SK-N-SH treated with all-trans-retinoic acid at 6 μM for 48 hours (cell line): ENCODE measurements around the gene HAP1.

Source experiments
- ARNTL ChIP-seq: fragments of 450-650 bp; formaldehyde crosslinking; IDR thresholded peaks from 2 replicates; pipeline ENCODE4 v1.5.0; 2020; ENCODE audit warnings: low read depth, mild to moderate bottlenecking, moderate library complexity, borderline replicate concordance
- RARB ChIP-seq: fragments of 250-450 bp; sonication (Bioruptor Pico); IDR thresholded peaks from 2 replicates; pipeline ENCODE4 v1.8.0; 2021; ENCODE audit warnings: mild to moderate bottlenecking, moderate library complexity
- TOX ChIP-seq: fragments of 250-450 bp; sonication (Bioruptor Pico); IDR thresholded peaks from 2 replicates; pipeline ENCODE4 v1.8.0; 2021; ENCODE audit warnings: mild to moderate bottlenecking, moderate library complexity, borderline replicate concordance
- ZC3H10 ChIP-seq: fragments of 250-450 bp; sonication (Bioruptor Pico); IDR thresholded peaks from 2 replicates; pipeline ENCODE4 v1.5.1; 2021; ENCODE audit warnings: mild to moderate bottlenecking, moderate library complexity
- ZFP3 ChIP-seq: fragments of 250-450 bp; sonication (Bioruptor Pico); IDR thresholded peaks from 2 replicates; pipeline ENCODE4 v1.5.0; 2020; ENCODE audit warnings: mild to moderate bottlenecking, moderate library complexity
- ZFP30 ChIP-seq: fragments of 450-650 bp; formaldehyde crosslinking; IDR thresholded peaks from 2 replicates; pipeline ENCODE4 v1.5.0; 2022; ENCODE audit warnings: mild to moderate bottlenecking, moderate library complexity
- ZNF565 ChIP-seq: fragments of 450-650 bp; formaldehyde crosslinking; conservative IDR thresholded peaks from 2 replicates; pipeline ENCODE4 v1.5.0; 2020; ENCODE audit warnings: low read depth, mild to moderate bottlenecking, moderate library complexity
- ZNF70 ChIP-seq: fragments of 450-650 bp; formaldehyde crosslinking; IDR thresholded peaks from 2 replicates; pipeline ENCODE4 v1.5.0; 2020; ENCODE audit warnings: mild to moderate bottlenecking, moderate library complexity
- TF ChIP-seq, protein P1 (sequence below): fragments of 250-450 bp; sonication (Bioruptor Pico); IDR thresholded peaks from 2 replicates; pipeline ENCODE4 v1.5.1; 2020; ENCODE audit warnings: low read depth, mild to moderate bottlenecking, moderate library complexity
- TF ChIP-seq, protein P2 (sequence below): fragments of 250-450 bp; sonication (Bioruptor Pico); IDR thresholded peaks from 2 replicates; pipeline ENCODE4 v1.8.0; 2020; ENCODE audit warnings: mild to moderate bottlenecking, moderate library complexity, borderline replicate concordance
- TF ChIP-seq, protein P3 (sequence below): fragments of 250-450 bp; sonication (Bioruptor Pico); IDR thresholded peaks from 2 replicates; pipeline ENCODE4 v1.5.1; 2021; ENCODE audit warnings: mild to moderate bottlenecking, moderate library complexity
- TF ChIP-seq, protein P4 (sequence below): fragments of 250-450 bp; sonication (Bioruptor Pico); IDR thresholded peaks from 2 replicates; pipeline ENCODE4 v1.5.0; 2020; ENCODE audit warnings: mild to moderate bottlenecking, moderate library complexity

GRCh38 chr17:41768682-41769288 lies 34.3 kb upstream of the HAP1 start:
- no peak for TF ChIP-seq RARB (CRISPR knock-in tag)
- TF ChIP-seq ZNF70 (CRISPR knock-in tag): no peak
- TF ChIP-seq ARNTL (CRISPR knock-in tag): no peak
- TF ChIP-seq, protein P1, sequence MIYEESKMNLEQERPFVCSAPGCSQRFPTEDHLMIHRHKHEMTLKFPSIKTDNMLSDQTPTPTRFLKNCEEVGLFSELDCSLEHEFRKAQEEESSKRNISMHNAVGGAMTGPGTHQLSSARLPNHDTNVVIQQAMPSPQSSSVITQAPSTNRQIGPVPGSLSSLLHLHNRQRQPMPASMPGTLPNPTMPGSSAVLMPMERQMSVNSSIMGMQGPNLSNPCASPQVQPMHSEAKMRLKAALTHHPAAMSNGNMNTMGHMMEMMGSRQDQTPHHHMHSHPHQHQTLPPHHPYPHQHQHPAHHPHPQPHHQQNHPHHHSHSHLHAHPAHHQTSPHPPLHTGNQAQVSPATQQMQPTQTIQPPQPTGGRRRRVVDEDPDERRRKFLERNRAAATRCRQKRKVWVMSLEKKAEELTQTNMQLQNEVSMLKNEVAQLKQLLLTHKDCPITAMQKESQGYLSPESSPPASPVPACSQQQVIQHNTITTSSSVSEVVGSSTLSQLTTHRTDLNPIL: no peak
- TF ChIP-seq ZC3H10: no peak
- no peak for TF ChIP-seq ZFP30 (CRISPR knock-in tag)
- TF ChIP-seq, protein P2, sequence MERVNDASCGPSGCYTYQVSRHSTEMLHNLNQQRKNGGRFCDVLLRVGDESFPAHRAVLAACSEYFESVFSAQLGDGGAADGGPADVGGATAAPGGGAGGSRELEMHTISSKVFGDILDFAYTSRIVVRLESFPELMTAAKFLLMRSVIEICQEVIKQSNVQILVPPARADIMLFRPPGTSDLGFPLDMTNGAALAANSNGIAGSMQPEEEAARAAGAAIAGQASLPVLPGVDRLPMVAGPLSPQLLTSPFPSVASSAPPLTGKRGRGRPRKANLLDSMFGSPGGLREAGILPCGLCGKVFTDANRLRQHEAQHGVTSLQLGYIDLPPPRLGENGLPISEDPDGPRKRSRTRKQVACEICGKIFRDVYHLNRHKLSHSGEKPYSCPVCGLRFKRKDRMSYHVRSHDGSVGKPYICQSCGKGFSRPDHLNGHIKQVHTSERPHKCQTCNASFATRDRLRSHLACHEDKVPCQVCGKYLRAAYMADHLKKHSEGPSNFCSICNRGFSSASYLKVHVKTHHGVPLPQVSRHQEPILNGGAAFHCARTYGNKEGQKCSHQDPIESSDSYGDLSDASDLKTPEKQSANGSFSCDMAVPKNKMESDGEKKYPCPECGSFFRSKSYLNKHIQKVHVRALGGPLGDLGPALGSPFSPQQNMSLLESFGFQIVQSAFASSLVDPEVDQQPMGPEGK (CRISPR knock-in tag): no peak
- no peak for TF ChIP-seq ZFP3 (CRISPR knock-in tag)
- TF ChIP-seq, protein P3, sequence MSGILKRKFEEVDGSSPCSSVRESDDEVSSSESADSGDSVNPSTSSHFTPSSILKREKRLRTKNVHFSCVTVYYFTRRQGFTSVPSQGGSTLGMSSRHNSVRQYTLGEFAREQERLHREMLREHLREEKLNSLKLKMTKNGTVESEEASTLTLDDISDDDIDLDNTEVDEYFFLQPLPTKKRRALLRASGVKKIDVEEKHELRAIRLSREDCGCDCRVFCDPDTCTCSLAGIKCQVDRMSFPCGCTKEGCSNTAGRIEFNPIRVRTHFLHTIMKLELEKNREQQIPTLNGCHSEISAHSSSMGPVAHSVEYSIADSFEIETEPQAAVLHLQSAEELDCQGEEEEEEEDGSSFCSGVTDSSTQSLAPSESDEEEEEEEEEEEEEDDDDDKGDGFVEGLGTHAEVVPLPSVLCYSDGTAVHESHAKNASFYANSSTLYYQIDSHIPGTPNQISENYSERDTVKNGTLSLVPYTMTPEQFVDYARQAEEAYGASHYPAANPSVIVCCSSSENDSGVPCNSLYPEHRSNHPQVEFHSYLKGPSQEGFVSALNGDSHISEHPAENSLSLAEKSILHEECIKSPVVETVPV (CRISPR knock-in tag): no peak
- TF ChIP-seq, protein P4, sequence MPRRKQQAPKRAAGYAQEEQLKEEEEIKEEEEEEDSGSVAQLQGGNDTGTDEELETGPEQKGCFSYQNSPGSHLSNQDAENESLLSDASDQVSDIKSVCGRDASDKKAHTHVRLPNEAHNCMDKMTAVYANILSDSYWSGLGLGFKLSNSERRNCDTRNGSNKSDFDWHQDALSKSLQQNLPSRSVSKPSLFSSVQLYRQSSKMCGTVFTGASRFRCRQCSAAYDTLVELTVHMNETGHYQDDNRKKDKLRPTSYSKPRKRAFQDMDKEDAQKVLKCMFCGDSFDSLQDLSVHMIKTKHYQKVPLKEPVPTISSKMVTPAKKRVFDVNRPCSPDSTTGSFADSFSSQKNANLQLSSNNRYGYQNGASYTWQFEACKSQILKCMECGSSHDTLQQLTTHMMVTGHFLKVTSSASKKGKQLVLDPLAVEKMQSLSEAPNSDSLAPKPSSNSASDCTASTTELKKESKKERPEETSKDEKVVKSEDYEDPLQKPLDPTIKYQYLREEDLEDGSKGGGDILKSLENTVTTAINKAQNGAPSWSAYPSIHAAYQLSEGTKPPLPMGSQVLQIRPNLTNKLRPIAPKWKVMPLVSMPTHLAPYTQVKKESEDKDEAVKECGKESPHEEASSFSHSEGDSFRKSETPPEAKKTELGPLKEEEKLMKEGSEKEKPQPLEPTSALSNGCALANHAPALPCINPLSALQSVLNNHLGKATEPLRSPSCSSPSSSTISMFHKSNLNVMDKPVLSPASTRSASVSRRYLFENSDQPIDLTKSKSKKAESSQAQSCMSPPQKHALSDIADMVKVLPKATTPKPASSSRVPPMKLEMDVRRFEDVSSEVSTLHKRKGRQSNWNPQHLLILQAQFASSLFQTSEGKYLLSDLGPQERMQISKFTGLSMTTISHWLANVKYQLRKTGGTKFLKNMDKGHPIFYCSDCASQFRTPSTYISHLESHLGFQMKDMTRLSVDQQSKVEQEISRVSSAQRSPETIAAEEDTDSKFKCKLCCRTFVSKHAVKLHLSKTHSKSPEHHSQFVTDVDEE: no peak
- TF ChIP-seq TOX (CRISPR knock-in tag): no peak
- no peak for TF ChIP-seq ZNF565 (CRISPR knock-in tag)
